GM23248 (cell line): ENCODE results near the gene MAGEB1.

Experiments used
- EZH2 ChIP-seq: fragments of 200-600 bp; sonication (generic); IDR thresholded peaks from 2 replicates; pipeline ENCODE4 v1.6.1; 2018; ENCODE audit warnings: antibody characterized with exemption, mild to moderate bottlenecking; ENCODE audit not compliant: insufficient read depth, poor library complexity, severe bottlenecking
- EZH2phosphoT487 ChIP-seq: fragments of 200-600 bp; sonication (generic); IDR thresholded peaks from 2 replicates; pipeline ENCODE4 v1.6.1; 2018; ENCODE audit warnings: antibody characterized with exemption, moderate library complexity, mild to moderate bottlenecking, low read depth; ENCODE audit not compliant: insufficient read depth

GRCh38 chrX:30262763-30263162 is 15.8 kb downstream of the MAGEB1 start:
- TF ChIP-seq EZH2 = no peak
- TF ChIP-seq EZH2phosphoT487 = no peak
